CD14-positive monocyte (primary cell): ENCODE data around the gene TMEM175. TPM values are rescaled to one million over a fixed set of nuclear protein-coding genes. Genes with fewer than 3 reads are reported as not detected.

Source experiments
- DNase-seq, 3 donors: peaks; one replicate each; pipeline ENCODE4 v3.0.0-alpha.2; 2011 to 2022
- H2AFZ ChIP-seq: 2 replicates; pipeline ENCODE4 v1.6.0; 2012; ENCODE audit warnings: mild to moderate bottlenecking, low read depth, low read length, inconsistent platforms; ENCODE audit not compliant: insufficient read depth, poor library complexity, severe bottlenecking
- H3K27ac ChIP-seq, 2 donors: 1 replicate in 1 of 2; 2 replicates in 1 of 2; pipeline ENCODE4 v1.5.1; 2012 to 2013; ENCODE audit warnings: low read length in 2 of 2, control low read depth in 1 of 2, inconsistent platforms in 1 of 2, low read depth in 1 of 2, mild to moderate bottlenecking in 1 of 2
- H3K27me3 ChIP-seq, 2 donors: one replicate each; pipeline versions ENCODE4 v1.6.0 to v1.6.1; 2011 to 2013; ENCODE audit warnings: low read length in 2 of 2; ENCODE audit not compliant: control insufficient read depth in 2 of 2, insufficient read depth in 2 of 2
- H3K36me3 ChIP-seq, 2 donors: replicated peaks in 1 of 2; 1 replicate in 1 of 2; 2 replicates in 1 of 2; pipeline versions ENCODE4 v1.5.1 to v1.6.1; 2012 to 2013; ENCODE audit warnings: low read length in 2 of 2, control low read depth in 1 of 2, inconsistent platforms in 1 of 2, mild to moderate bottlenecking in 1 of 2; ENCODE audit not compliant: insufficient read depth in 2 of 2, control insufficient read depth in 1 of 2
- H3K4me1 ChIP-seq, 2 donors: 1 replicate in 1 of 2; 2 replicates in 1 of 2; pipeline versions ENCODE4 v1.5.1 to v1.6.1; 2012 to 2013; ENCODE audit warnings: low read length in 2 of 2, control low read depth in 1 of 2, inconsistent platforms in 1 of 2, mild to moderate bottlenecking in 1 of 2, moderate library complexity in 1 of 2; ENCODE audit not compliant: insufficient read depth in 2 of 2, control insufficient read depth in 1 of 2
- H3K4me2 ChIP-seq: replicated peaks from 2 replicates; pipeline ENCODE3; 2012; ENCODE audit warnings: low read length, moderate library complexity, mild to moderate bottlenecking; ENCODE audit not compliant: poor library complexity, severe bottlenecking; ENCODE audit errors: extremely low read depth
- H3K4me3 ChIP-seq, 3 experiments: fragments of 200-600 bp in 1 of 3; sonication (generic) in 1 of 3; replicated peaks in 1 of 3; 1 replicate in 2 of 3; 2 replicates in 1 of 3; pipeline ENCODE4 v1.5.1; 2011 to 2013; ENCODE audit warnings: low read length in 3 of 3, mild to moderate bottlenecking in 3 of 3, control low read depth in 2 of 3, low read depth in 2 of 3, inconsistent platforms in 1 of 3, moderate library complexity in 1 of 3
- H3K79me2 ChIP-seq: 2 replicates; pipeline ENCODE4 v1.6.0; 2012; ENCODE audit warnings: mild to moderate bottlenecking, control low read depth, inconsistent platforms, low read length, moderate library complexity; ENCODE audit not compliant: insufficient read depth
- H3K9ac ChIP-seq: 2 replicates; pipeline ENCODE4 v1.6.0; 2017; ENCODE audit warnings: low read length, mild to moderate bottlenecking; ENCODE audit not compliant: insufficient read depth, poor library complexity, severe bottlenecking
- H3K9me3 ChIP-seq, 2 donors: replicated peaks in 1 of 2; 1 replicate in 1 of 2; 2 replicates in 1 of 2; pipeline versions ENCODE4 v1.5.1 to v1.6.1; 2012 to 2013; ENCODE audit warnings: low read length in 2 of 2, control low read depth in 1 of 2; ENCODE audit not compliant: control insufficient read depth in 1 of 2, insufficient read depth in 1 of 2
- H4K20me1 ChIP-seq: 2 replicates; pipeline ENCODE4 v1.6.0; 2012; ENCODE audit warnings: mild to moderate bottlenecking, low read length, control low read depth, moderate library complexity; ENCODE audit not compliant: insufficient read depth
- H3K27ac Mint-ChIP-seq, 7 donors: one replicate each; pipeline ENCODE4 v1.8.0; 2020; ENCODE audit warnings: mild to moderate bottlenecking in 7 of 7, mixed read lengths in 7 of 7, moderate library complexity in 6 of 7, inconsistent platforms in 2 of 7
- H3K27me3 Mint-ChIP-seq, 3 donors: one replicate each; pipeline ENCODE4 v1.8.0; 2021 to 2022; ENCODE audit warnings: low read depth in 3 of 3, mild to moderate bottlenecking in 3 of 3, mixed read lengths in 3 of 3, moderate library complexity in 3 of 3, inconsistent platforms in 1 of 3
- H3K36me3 Mint-ChIP-seq, 2 donors: one replicate each; pipeline ENCODE4 v1.8.0; 2020; ENCODE audit warnings: mixed read lengths in 2 of 2, inconsistent platforms in 1 of 2, mild to moderate bottlenecking in 1 of 2
- H3K4me1 Mint-ChIP-seq: one replicate; pipeline ENCODE4 v1.8.0; 2020; ENCODE audit warnings: mild to moderate bottlenecking, mixed read lengths
- H3K4me3 Mint-ChIP-seq, 2 donors: one replicate each; pipeline ENCODE4 v1.8.0; 2020; ENCODE audit warnings: mild to moderate bottlenecking in 2 of 2, mixed read lengths in 2 of 2, moderate library complexity in 1 of 2
- H3K9me3 Mint-ChIP-seq, 7 donors: one replicate each; pipeline ENCODE4 v1.8.0; 2020 to 2022; ENCODE audit warnings: mixed read lengths in 7 of 7, mild to moderate bottlenecking in 6 of 7, moderate library complexity in 6 of 7, inconsistent platforms in 2 of 7
- WGBS: methylation state at CpG from one replicate; pipeline ENCODE4 v1.1.5; 2013; ENCODE audit warnings: missing lambda C conversion rate; ENCODE audit not compliant: insufficient coverage; 5-methylcytosine and 5-hydroxymethylcytosine counted together
- intact Hi-C, 2 donors: fragments of 100-400 bp; cut with micrococcal nuclease; formaldehyde crosslinking; loops; one replicate each; pipeline versions ENCODE4 v1.15.0 to v1.15.1; 2023
- polyA plus RNA-seq, 3 donors: library from polyadenylated mRNA; depleted of rRNA in 1 of 3; unstranded in 2 of 3; stranded (reverse) in 1 of 3; fragments of 300-500 nt in 2 of 3; fragments of >200 nt in 1 of 3; fragmentation: Illumina TruSeq in 2 of 3; gene quantifications; 1 replicate in 2 of 3; 2 replicates in 1 of 3; pipeline ENCODE4 v1.2.3, GENCODE V29; 2012 to 2021
- TF ChIP-seq, protein P1 (sequence below): fragments of 200-600 bp; IDR thresholded peaks from one replicate; pipeline ENCODE4 v1.8.0; 2022; ENCODE audit warnings: antibody characterized with exemption, mild to moderate bottlenecking

TMEM175 gene
- polyA plus RNA-seq, 3 donors, result 18.9 to 216 (median 20.7) TPM

- Histone ChIP-seq H3K4me3 (no peak overlapping the region), H3K4me1 (no peaks in the 10 kb centered on the region), H3K79me2 (no peaks in the 10 kb centered on the region), H3K9me3 (no peaks in the 10 kb centered on the region), H3K27ac (no peak overlapping the region), H2AFZ (no peak overlapping the region), H3K27me3 (no peaks in the 10 kb centered on the region), H3K9ac (no peak overlapping the region), H4K20me1 (peaks cover 76% of the 10 kb centered on the region), H3K36me3 (peaks cover 97 to 100% of the 10 kb centered on the region in 2 donors), H3K4me2 (no peak overlapping the region)
- no peak for DNase-seq
- Mint-ChIP-seq H3K27ac (peak overlapping the region in 1 of 7 donors; percentile 21), H3K36me3 (peaks cover 79 to 94% of the 10 kb centered on the region in 2 donors), H3K27me3 (no peaks in the 10 kb centered on the region), H3K4me3 (no peak overlapping the region), H3K9me3 (peaks cover 0 to 12% (median 0%) of the 10 kb centered on the region in 7 donors), H3K4me1 (no peaks in the 10 kb centered on the region)
- 95% methylated on average over 24 of the region's 24 CpGs for WGBS
- intact Hi-C loops, result no loop called here
- TF ChIP-seq, protein P1, sequence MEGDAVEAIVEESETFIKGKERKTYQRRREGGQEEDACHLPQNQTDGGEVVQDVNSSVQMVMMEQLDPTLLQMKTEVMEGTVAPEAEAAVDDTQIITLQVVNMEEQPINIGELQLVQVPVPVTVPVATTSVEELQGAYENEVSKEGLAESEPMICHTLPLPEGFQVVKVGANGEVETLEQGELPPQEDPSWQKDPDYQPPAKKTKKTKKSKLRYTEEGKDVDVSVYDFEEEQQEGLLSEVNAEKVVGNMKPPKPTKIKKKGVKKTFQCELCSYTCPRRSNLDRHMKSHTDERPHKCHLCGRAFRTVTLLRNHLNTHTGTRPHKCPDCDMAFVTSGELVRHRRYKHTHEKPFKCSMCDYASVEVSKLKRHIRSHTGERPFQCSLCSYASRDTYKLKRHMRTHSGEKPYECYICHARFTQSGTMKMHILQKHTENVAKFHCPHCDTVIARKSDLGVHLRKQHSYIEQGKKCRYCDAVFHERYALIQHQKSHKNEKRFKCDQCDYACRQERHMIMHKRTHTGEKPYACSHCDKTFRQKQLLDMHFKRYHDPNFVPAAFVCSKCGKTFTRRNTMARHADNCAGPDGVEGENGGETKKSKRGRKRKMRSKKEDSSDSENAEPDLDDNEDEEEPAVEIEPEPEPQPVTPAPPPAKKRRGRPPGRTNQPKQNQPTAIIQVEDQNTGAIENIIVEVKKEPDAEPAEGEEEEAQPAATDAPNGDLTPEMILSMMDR, result no peak
Measured at GRCh38 chr4:884896-885295, 47.4 kb upstream of the TMEM175 start.

DNA sequence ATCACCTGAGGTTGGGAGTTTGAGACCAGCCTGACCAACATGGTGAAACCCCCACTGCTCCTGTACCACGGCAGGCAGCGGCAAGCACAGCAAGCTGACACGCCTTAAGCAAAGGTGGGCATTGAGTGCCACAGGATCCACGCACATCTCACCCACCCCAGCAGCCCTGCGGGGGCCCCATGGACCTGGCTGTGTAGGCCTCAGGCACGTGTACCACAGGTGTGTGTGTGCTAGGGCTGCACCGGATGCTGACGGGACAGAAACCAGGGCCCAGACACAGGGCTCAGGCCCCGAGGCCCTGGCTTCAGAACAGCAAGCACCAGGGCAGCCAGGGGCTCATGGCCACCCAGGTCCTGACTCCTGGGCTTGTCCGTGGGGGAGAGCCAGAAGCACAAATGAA lies 46.9 kb upstream of the TMEM175 start:
- no peak for DNase-seq
- Histone ChIP-seq H3K27me3 (no peaks in the 10 kb centered on the region), H3K9me3 (no peaks in the 10 kb centered on the region), H3K27ac (no peak overlapping the region), H3K9ac (no peak overlapping the region), H3K4me2 (no peak overlapping the region), H3K79me2 (no peaks in the 10 kb centered on the region), H4K20me1 (peaks cover 78% of the 10 kb centered on the region), H3K4me3 (no peak overlapping the region), H2AFZ (no peak overlapping the region), H3K4me1 (no peaks in the 10 kb centered on the region), H3K36me3 (peaks cover 97 to 100% of the 10 kb centered on the region in 2 donors)
- WGBS, result 97% methylated on average over 10 of the region's 10 CpGs
- Mint-ChIP-seq H3K27ac (no peak overlapping the region), H3K36me3 (peaks cover 79 to 94% of the 10 kb centered on the region in 2 donors), H3K4me3 (no peak overlapping the region), H3K27me3 (no peaks in the 10 kb centered on the region), H3K9me3 (peaks cover 0 to 12% (median 0%) of the 10 kb centered on the region in 7 donors), H3K4me1 (no peaks in the 10 kb centered on the region)
- TF ChIP-seq, protein P1, result no peak
- intact Hi-C loops, result no loop called here
